ENCODE results near the gene ROBO4. TPM values are rescaled to one million over a fixed set of nuclear protein-coding genes. Genes with fewer than 3 reads are reported as not detected.

The ROBO4 gene
- total and polyA plus RNA-seq, 7 donors = 5.4 to 17.5 (median 14.9) TPM

GRCh38 chr11:124943741-124944140, 46.1 kb upstream of the ROBO4 start:
- DNase-seq (no peak), ATAC-seq (no peak)
- H3K27ac ChIP-seq = no peak overlapping the region
- intact Hi-C loops (cut with DNase I) = no loop called here
- no peaks in the 10 kb centered on the region for H3K27me3 ChIP-seq (ENCODE audit: insufficient read depth in 3 of 3, low read length in 2 of 3)
- no peaks in the 10 kb centered on the region for H3K4me1 ChIP-seq
- H3K36me3 ChIP-seq (ENCODE audit: insufficient read depth in 1 of 2, low read depth in 1 of 2) = no peaks in the 10 kb centered on the region
- 23 to 33% (median 28%) methylated on average over 1 of the region's 1 CpG for WGBS, 3 donors
- no peaks in the 10 kb centered on the region for H3K9me3 ChIP-seq
- no peak overlapping the region for H3K4me3 ChIP-seq
- no peak for TF ChIP-seq CTCF (IDR thresholded peaks at IDR 0.05)

GRCh38 chr11:124943254-124943616, 45.6 kb upstream of the ROBO4 start:
- Histone ChIP-seq H3K27ac (no peak overlapping the region), H3K4me1 (no peaks in the 10 kb centered on the region), H3K36me3 (ENCODE audit: insufficient read depth in 1 of 2, low read depth in 1 of 2) (no peaks in the 10 kb centered on the region), H3K27me3 (ENCODE audit: insufficient read depth in 3 of 3, low read length in 2 of 3) (no peaks in the 10 kb centered on the region), H3K4me3 (no peak overlapping the region), H3K9me3 (no peaks in the 10 kb centered on the region)
- TF ChIP-seq CTCF (IDR thresholded peaks at IDR 0.05) = no peak
- 48 to 54% (median 50%) methylated on average over 5 of the region's 5 CpGs for WGBS, 3 donors
- DNase-seq (no peak), ATAC-seq (no peak)
- intact Hi-C loops (cut with DNase I) = no loop called here

GRCh38 chr11:124942466-124943253, 45.0 kb upstream of the ROBO4 start:
- H3K27me3 ChIP-seq (ENCODE audit: insufficient read depth in 3 of 3, low read length in 2 of 3) = no peaks in the 10 kb centered on the region
- no peak for TF ChIP-seq CTCF (IDR thresholded peaks at IDR 0.05)
- intact Hi-C loops (cut with DNase I) = no loop called here
- no peak overlapping the region for H3K27ac ChIP-seq
- WGBS, 3 donors = 69 to 76% (median 70%) methylated on average over 6 of the region's 6 CpGs
- no peaks in the 10 kb centered on the region for H3K36me3 ChIP-seq (ENCODE audit: insufficient read depth in 1 of 2, low read depth in 1 of 2)
- ATAC-seq (no peak), DNase-seq (no peak)
- H3K9me3 ChIP-seq = no peaks in the 10 kb centered on the region
- no peaks in the 10 kb centered on the region for H3K4me1 ChIP-seq
- H3K4me3 ChIP-seq = no peak overlapping the region

GRCh38 chr11:124941703-124942102, 44.0 kb upstream of the ROBO4 start:
- Histone ChIP-seq H3K36me3 (ENCODE audit: insufficient read depth in 1 of 2, low read depth in 1 of 2) (no peaks in the 10 kb centered on the region), H3K4me3 (no peak overlapping the region), H3K4me1 (no peaks in the 10 kb centered on the region), H3K9me3 (no peaks in the 10 kb centered on the region), H3K27ac (no peak overlapping the region), H3K27me3 (ENCODE audit: insufficient read depth in 3 of 3, low read length in 2 of 3) (no peaks in the 10 kb centered on the region)
- DNase-seq (no peak), ATAC-seq (no peak)
- intact Hi-C loops (cut with DNase I) = no loop called here
- 100% methylated on average over 1 of the region's 1 CpG for WGBS, 3 donors
- TF ChIP-seq CTCF (IDR thresholded peaks at IDR 0.05) = no peak

GRCh38 chr11:124938970-124939369, 41.3 kb upstream of the ROBO4 start:
- no peaks in the 10 kb centered on the region for H3K4me1 ChIP-seq
- no peaks in the 10 kb centered on the region for H3K36me3 ChIP-seq (ENCODE audit: insufficient read depth in 1 of 2, low read depth in 1 of 2)
- no peak overlapping the region for H3K4me3 ChIP-seq
- H3K27ac ChIP-seq = no peak overlapping the region
- ATAC-seq = no peak
- intact Hi-C loops (cut with DNase I) = no loop called here
- 77 to 81% (median 77%) methylated on average over 6 of the region's 6 CpGs for WGBS, 3 donors
- no peaks in the 10 kb centered on the region for H3K9me3 ChIP-seq
- TF ChIP-seq CTCF (IDR thresholded peaks at IDR 0.05) = no peak
- DNase-seq = no peak
- H3K27me3 ChIP-seq (ENCODE audit: insufficient read depth in 3 of 3, low read length in 2 of 3) = peaks cover 0 to 6% (median 0%) of the 10 kb centered on the region in 3 donors

Data from psoas muscle (tissue), 8 donors.